Neuronal stem cell (in vitro differentiated cells): Measurements from ENCODE around the gene KAT14.

ENCODE experiments used
- DNase-seq: peaks from one replicate; pipeline ENCODE4 v3.0.0-alpha.2; 2013; ENCODE audit warnings: low spot score
- H2AFZ ChIP-seq: one replicate; pipeline ENCODE4 v1.6.1; 2013; ENCODE audit warnings: mild to moderate bottlenecking, low read length, inconsistent platforms
- H2AK5ac ChIP-seq: 2 replicates; pipeline ENCODE4 v1.6.1; 2013; ENCODE audit warnings: low read depth, mild to moderate bottlenecking, inconsistent platforms, low read length, moderate library complexity, mixed read lengths
- H2BK120ac ChIP-seq: 2 replicates; pipeline ENCODE4 v1.6.1; 2013; ENCODE audit warnings: low read depth, mild to moderate bottlenecking, inconsistent platforms, low read length, moderate library complexity, mixed read lengths
- H2BK12ac ChIP-seq: one replicate; pipeline ENCODE4 v1.6.1; 2013; ENCODE audit warnings: low read length, inconsistent platforms
- H2BK15ac ChIP-seq: 2 replicates; pipeline ENCODE4 v1.6.1; 2013; ENCODE audit warnings: mild to moderate bottlenecking, low read length, inconsistent platforms, mixed read lengths
- H2BK5ac ChIP-seq: one replicate; pipeline ENCODE4 v1.6.1; 2013; ENCODE audit warnings: inconsistent platforms, mild to moderate bottlenecking, low read length, moderate library complexity
- H3K14ac ChIP-seq: one replicate; pipeline ENCODE4 v1.6.1; 2013; ENCODE audit warnings: low read length, inconsistent platforms
- H3K18ac ChIP-seq: 2 replicates; pipeline ENCODE4 v1.6.1; 2013; ENCODE audit warnings: low read length, inconsistent platforms
- H3K23ac ChIP-seq: 2 replicates; pipeline ENCODE4 v1.6.1; 2013; ENCODE audit warnings: low read depth, mild to moderate bottlenecking, mixed read lengths, low read length, inconsistent platforms; ENCODE audit not compliant: poor library complexity
- H3K27ac ChIP-seq: replicated peaks from 3 replicates; pipeline ENCODE4 v1.5.1; 2013; ENCODE audit warnings: low read length, inconsistent platforms
- H3K27me3 ChIP-seq, 3 experiments: 2 replicates each; pipeline ENCODE4 v1.6.1; 2013; ENCODE audit warnings: low read length in 3 of 3, mild to moderate bottlenecking in 2 of 3, inconsistent platforms in 1 of 3, low read depth in 1 of 3, mixed read lengths in 1 of 3, moderate library complexity in 1 of 3; ENCODE audit not compliant: control insufficient read depth in 3 of 3, insufficient read depth in 3 of 3
- H3K36me3 ChIP-seq, 2 donors: replicated peaks in 1 of 2; 2 replicates each; pipeline ENCODE4 v1.6.1; 2013; ENCODE audit warnings: low read length in 2 of 2; ENCODE audit not compliant: control insufficient read depth in 2 of 2, insufficient read depth in 2 of 2
- H3K4ac ChIP-seq: 2 replicates; pipeline ENCODE4 v1.6.1; 2013; ENCODE audit warnings: inconsistent platforms, mild to moderate bottlenecking, low read length, moderate library complexity
- H3K4me1 ChIP-seq, 2 donors: 1 replicate in 1 of 2; 2 replicates in 1 of 2; pipeline ENCODE4 v1.6.1; 2013; ENCODE audit warnings: low read length in 2 of 2, low read depth in 1 of 2; ENCODE audit not compliant: control insufficient read depth in 2 of 2, insufficient read depth in 1 of 2
- H3K4me2 ChIP-seq: one replicate; pipeline ENCODE4 v1.6.1; 2013; ENCODE audit warnings: mild to moderate bottlenecking, low read length, inconsistent platforms; ENCODE audit not compliant: insufficient read depth, poor library complexity, severe bottlenecking
- H3K4me3 ChIP-seq, 2 donors: 2 replicates each; pipeline ENCODE4 v1.5.1; 2013; ENCODE audit warnings: low read length in 2 of 2, mild to moderate bottlenecking in 2 of 2, inconsistent platforms in 1 of 2, moderate library complexity in 1 of 2
- H3K79me1 ChIP-seq: one replicate; pipeline ENCODE4 v1.6.1; 2013; ENCODE audit warnings: low read depth, mild to moderate bottlenecking, inconsistent platforms, low read length, moderate library complexity
- H3K9ac ChIP-seq: one replicate; pipeline ENCODE4 v1.6.1; 2013; ENCODE audit warnings: mild to moderate bottlenecking, low read depth, low read length, inconsistent platforms; ENCODE audit not compliant: poor library complexity
- H3K9me3 ChIP-seq, 2 donors: replicated peaks in 1 of 2; 2 replicates each; pipeline versions ENCODE3 to v1.6.1; 2013; ENCODE audit warnings: low read length in 2 of 2, mild to moderate bottlenecking in 2 of 2, inconsistent platforms in 1 of 2, low read depth in 1 of 2, mixed read lengths in 1 of 2, moderate library complexity in 1 of 2; ENCODE audit not compliant: control insufficient read depth in 2 of 2, insufficient read depth in 1 of 2
- H4K8ac ChIP-seq: one replicate; pipeline ENCODE4 v1.6.1; 2013; ENCODE audit warnings: low read depth, mild to moderate bottlenecking, inconsistent platforms, low read length, moderate library complexity
- H4K91ac ChIP-seq: one replicate; pipeline ENCODE4 v1.6.1; 2013; ENCODE audit warnings: low read length, low read depth, mild to moderate bottlenecking, inconsistent platforms; ENCODE audit not compliant: poor library complexity
- WGBS, 2 donors: extraction: QIAGEN DNeasy Blood & Tissue Kit; methylation state at CpG; one replicate each; pipeline ENCODE4 v1.1.7; 2013; ENCODE audit warnings: missing lambda C conversion rate in 2 of 2, mixed read lengths in 1 of 2; ENCODE audit not compliant: insufficient read length in 2 of 2, insufficient replicate concordance in 1 of 2; ENCODE audit errors: extremely low coverage in 2 of 2; 5-methylcytosine and 5-hydroxymethylcytosine counted together

Gene KAT14

DNA sequence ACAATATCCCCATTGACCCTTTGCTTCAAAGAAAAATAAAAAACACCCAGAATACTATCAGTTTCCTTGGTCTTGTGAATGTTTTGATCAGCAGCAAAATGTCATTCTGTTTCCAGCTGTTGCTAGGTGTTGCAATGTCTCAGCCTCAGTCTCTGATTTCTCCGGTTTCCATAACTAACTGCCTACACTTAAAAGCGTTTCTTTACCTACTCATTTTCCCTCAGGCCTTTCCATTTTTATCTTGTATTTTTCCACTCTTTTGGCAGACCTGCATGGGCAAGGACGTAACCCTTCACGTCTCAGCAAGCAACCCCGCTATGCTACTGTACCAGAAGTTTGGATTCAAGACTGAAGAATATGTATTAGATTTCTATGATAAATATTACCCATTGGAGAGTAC lies 49.4 kb downstream of the KAT14 start:
- H4K8ac ChIP-seq: no peak overlapping the region
- H3K18ac ChIP-seq: no peak overlapping the region
- H2BK12ac ChIP-seq: no peak overlapping the region
- H3K23ac ChIP-seq: no peak overlapping the region
- DNase-seq: no peak
- H3K4me3 ChIP-seq: no peak overlapping the region
- H3K9ac ChIP-seq: no peak overlapping the region
- H3K79me1 ChIP-seq: no peaks in the 10 kb centered on the region
- H3K27me3 ChIP-seq: peaks cover 0 to 2% (median 0%) of the 10 kb centered on the region in 3 experiments
- no peak overlapping the region for H2AFZ ChIP-seq
- H3K9me3 ChIP-seq: no peaks in the 10 kb centered on the region
- H3K4me2 ChIP-seq: no peak overlapping the region
- H2BK15ac ChIP-seq: no peak overlapping the region
- H3K4me1 ChIP-seq: no peaks in the 10 kb centered on the region
- no peak overlapping the region for H4K91ac ChIP-seq
- no peak overlapping the region for H2BK5ac ChIP-seq
- H3K27ac ChIP-seq: no peak overlapping the region
- no peak overlapping the region for H3K14ac ChIP-seq
- H3K4ac ChIP-seq: no peak overlapping the region
- H3K36me3 ChIP-seq: peaks cover 27 to 78% of the 10 kb centered on the region in 2 donors
- H2BK120ac ChIP-seq: no peak overlapping the region
- WGBS, 2 donors: no CpG with 5 or more reads among the region's 5 CpGs
- H2AK5ac ChIP-seq: no peak overlapping the region

DNA sequence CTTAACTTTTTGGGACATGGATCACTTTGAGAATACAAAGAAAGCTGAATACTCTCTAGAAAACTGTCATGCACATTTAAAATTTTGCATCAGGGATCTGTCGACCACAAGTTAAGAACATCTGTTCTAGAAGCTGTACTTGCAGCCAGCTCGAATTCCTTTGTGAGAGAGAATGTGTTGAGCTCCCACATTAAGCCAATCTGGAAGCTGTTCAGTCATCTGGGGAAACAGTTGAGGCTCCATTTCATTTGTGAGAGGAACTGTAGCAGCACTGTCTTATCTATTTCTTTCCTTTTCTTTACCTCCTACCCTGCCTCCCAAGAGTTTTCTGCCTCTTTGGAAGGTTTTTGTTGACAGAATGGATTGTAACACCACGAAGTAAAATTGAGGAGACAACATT lies 50.8 kb downstream of the KAT14 start:
- no peak overlapping the region for H3K14ac ChIP-seq
- H2BK5ac ChIP-seq: no peak overlapping the region
- H3K23ac ChIP-seq: no peak overlapping the region
- no peak overlapping the region for H2AK5ac ChIP-seq
- peaks cover 23 to 66% of the 10 kb centered on the region in 2 donors for H3K36me3 ChIP-seq
- no peak overlapping the region for H2BK120ac ChIP-seq
- WGBS, 2 donors: no CpG with 5 or more reads among the region's 3 CpGs
- no peak overlapping the region for H4K91ac ChIP-seq
- H3K4me1 ChIP-seq: no peaks in the 10 kb centered on the region
- H3K79me1 ChIP-seq: no peaks in the 10 kb centered on the region
- H3K4ac ChIP-seq: no peak overlapping the region
- H2BK12ac ChIP-seq: no peak overlapping the region
- no peak overlapping the region for H4K8ac ChIP-seq
- no peak overlapping the region for H2AFZ ChIP-seq
- H3K9me3 ChIP-seq: no peaks in the 10 kb centered on the region
- no peak for DNase-seq
- H3K4me3 ChIP-seq: no peak overlapping the region
- peaks cover 0 to 2% (median 0%) of the 10 kb centered on the region in 3 experiments for H3K27me3 ChIP-seq
- H2BK15ac ChIP-seq: no peak overlapping the region
- no peak overlapping the region for H3K27ac ChIP-seq
- H3K9ac ChIP-seq: no peak overlapping the region
- no peak overlapping the region for H3K4me2 ChIP-seq
- H3K18ac ChIP-seq: no peak overlapping the region

DNA sequence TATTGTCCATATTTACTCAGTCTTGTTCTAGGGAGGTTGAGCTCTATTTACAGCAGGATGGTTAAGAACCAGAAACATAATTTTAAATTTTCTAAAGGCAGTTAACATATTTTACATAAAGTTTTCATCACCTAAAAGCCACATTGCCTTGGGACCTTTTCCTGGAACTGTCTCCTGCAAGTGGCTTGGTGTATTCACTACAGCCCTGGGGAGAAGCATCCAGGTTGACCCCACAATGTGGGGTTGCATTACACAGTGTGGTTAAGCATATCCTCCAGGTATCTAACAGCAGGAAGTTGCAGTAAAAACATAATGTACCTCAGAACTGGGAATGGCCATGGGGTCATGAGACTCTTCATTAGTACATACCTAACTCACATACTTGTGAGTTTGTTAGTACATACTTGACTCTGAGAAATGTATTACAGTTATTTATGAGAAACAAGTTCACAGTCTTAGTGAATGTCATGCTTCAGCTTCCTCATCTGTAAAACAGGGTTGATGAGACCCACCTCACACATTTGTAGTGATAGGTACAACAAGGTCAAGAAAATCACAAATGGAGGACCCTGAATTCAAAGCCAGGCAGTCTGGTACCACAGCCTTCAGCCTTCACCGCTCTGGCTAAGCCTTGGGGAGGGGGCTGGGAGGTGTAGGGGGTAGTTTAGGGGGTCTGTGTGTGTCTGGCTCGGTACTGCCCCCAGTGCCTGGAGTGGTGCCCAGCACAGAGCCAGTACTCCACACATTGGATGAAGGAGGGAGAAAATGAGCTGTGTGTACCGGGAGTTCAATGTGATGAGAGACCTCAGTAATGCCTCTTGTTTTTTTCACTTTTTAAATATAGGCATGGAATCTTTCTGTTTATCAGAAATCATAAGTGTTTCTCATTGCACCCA lies 52.9 kb downstream of the KAT14 start:
- H2BK15ac ChIP-seq: no peak overlapping the region
- H2AFZ ChIP-seq: no peak overlapping the region
- no peak overlapping the region for H2BK12ac ChIP-seq
- DNase-seq: no peak
- no peak overlapping the region for H3K4me2 ChIP-seq
- H3K9me3 ChIP-seq: no peaks in the 10 kb centered on the region
- H3K27ac ChIP-seq: no peak overlapping the region
- no peaks in the 10 kb centered on the region for H3K79me1 ChIP-seq
- H4K8ac ChIP-seq: no peak overlapping the region
- no peak overlapping the region for H2BK120ac ChIP-seq
- no peaks in the 10 kb centered on the region for H3K4me1 ChIP-seq
- H3K36me3 ChIP-seq: peaks cover 16 to 45% of the 10 kb centered on the region in 2 donors
- H3K9ac ChIP-seq: no peak overlapping the region
- no peak overlapping the region for H2AK5ac ChIP-seq
- H3K18ac ChIP-seq: no peak overlapping the region
- H2BK5ac ChIP-seq: no peak overlapping the region
- H3K4ac ChIP-seq: no peak overlapping the region
- no peak overlapping the region for H3K23ac ChIP-seq
- peaks cover 0 to 2% (median 0%) of the 10 kb centered on the region in 3 experiments for H3K27me3 ChIP-seq
- H3K4me3 ChIP-seq: no peak overlapping the region
- WGBS, 2 donors: no CpG with 5 or more reads among the region's 3 CpGs
- H3K14ac ChIP-seq: no peak overlapping the region
- no peak overlapping the region for H4K91ac ChIP-seq

DNA sequence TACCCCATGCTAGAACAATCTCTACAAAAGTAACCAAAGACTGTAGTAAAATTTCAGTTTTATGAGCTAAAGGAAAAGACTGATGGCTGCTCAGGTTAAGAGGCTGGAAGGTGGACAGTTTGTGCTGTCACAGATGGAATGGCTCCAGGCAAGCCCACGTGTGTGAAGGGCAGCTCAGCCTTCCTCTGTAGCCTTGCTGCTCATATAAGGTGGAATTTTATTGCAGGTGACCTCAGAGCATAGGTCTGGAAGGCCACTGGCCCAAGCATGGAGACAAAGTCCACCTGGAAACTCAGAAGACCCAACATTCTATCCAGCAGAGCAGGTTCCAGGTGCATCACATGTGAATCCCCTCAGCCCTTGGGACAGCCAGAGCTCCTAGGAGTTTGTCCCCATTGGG lies 53.6 kb downstream of the KAT14 start:
- Histone ChIP-seq H3K4me2 (no peak overlapping the region), H3K4me1 (no peaks in the 10 kb centered on the region), H2AFZ (no peak overlapping the region), H3K36me3 (peaks cover 12 to 37% of the 10 kb centered on the region in 2 donors), H3K14ac (no peak overlapping the region), H2BK5ac (no peak overlapping the region), H3K9ac (no peak overlapping the region), H3K4ac (no peak overlapping the region), H2AK5ac (no peak overlapping the region), H3K9me3 (no peaks in the 10 kb centered on the region), H4K8ac (no peak overlapping the region), H2BK120ac (no peak overlapping the region), H3K4me3 (no peak overlapping the region), H3K23ac (no peak overlapping the region), H2BK12ac (no peak overlapping the region), H3K79me1 (no peaks in the 10 kb centered on the region), H3K27ac (no peak overlapping the region), H3K27me3 (peaks cover 0 to 2% (median 0%) of the 10 kb centered on the region in 3 experiments), H2BK15ac (no peak overlapping the region), H3K18ac (no peak overlapping the region), H4K91ac (no peak overlapping the region)
- DNase-seq: no peak
- no CpG with 5 or more reads among the region's 1 CpG for WGBS, 2 donors
